Osteocyte (in vitro differentiated cells): ENCODE results near the gene SMNDC1. TPM values are rescaled to one million over a fixed set of nuclear protein-coding genes. Genes with fewer than 3 reads are reported as not detected.

Experiments used
- DNase-seq: peaks from one replicate; pipeline ENCODE4 v3.0.0; 2021; ENCODE audit warnings: mixed read lengths; ENCODE audit not compliant: unreplicated experiment; ENCODE audit errors: extremely low spot score
- H3K27ac Mint-ChIP-seq: one replicate; pipeline ENCODE4 v1.8.0; 2021; ENCODE audit warnings: mild to moderate bottlenecking, mixed read lengths; ENCODE audit not compliant: unreplicated experiment
- H3K27me3 Mint-ChIP-seq: one replicate; pipeline ENCODE4 v1.8.0; 2021; ENCODE audit warnings: mixed read lengths; ENCODE audit not compliant: unreplicated experiment
- H3K36me3 Mint-ChIP-seq: one replicate; pipeline ENCODE4 v1.8.0; 2021; ENCODE audit warnings: mixed read lengths; ENCODE audit not compliant: unreplicated experiment
- H3K4me1 Mint-ChIP-seq: one replicate; pipeline ENCODE4 v1.8.0; 2021; ENCODE audit warnings: mixed read lengths; ENCODE audit not compliant: unreplicated experiment
- H3K4me3 Mint-ChIP-seq: one replicate; pipeline ENCODE4 v1.8.0; 2021; ENCODE audit warnings: mild to moderate bottlenecking, moderate library complexity, mixed read lengths; ENCODE audit not compliant: unreplicated experiment
- H3K9me3 Mint-ChIP-seq: one replicate; pipeline ENCODE4 v1.8.0; 2021; ENCODE audit warnings: mixed read lengths; ENCODE audit not compliant: unreplicated experiment
- total RNA-seq: library from RNA; stranded (reverse); gene quantifications from 2 replicates; pipeline ENCODE4 v1.2.1, GENCODE V29; 2021
- TF ChIP-seq, protein P1 (sequence below): fragments of 200-600 bp; sonication (generic); IDR thresholded peaks from 2 replicates; pipeline ENCODE4 v1.5.0; 2021; ENCODE audit warnings: antibody characterized with exemption, mild to moderate bottlenecking, moderate library complexity

The SMNDC1 gene
- total RNA-seq, 1 donor from 2014 or later = 31.7 TPM

DNA sequence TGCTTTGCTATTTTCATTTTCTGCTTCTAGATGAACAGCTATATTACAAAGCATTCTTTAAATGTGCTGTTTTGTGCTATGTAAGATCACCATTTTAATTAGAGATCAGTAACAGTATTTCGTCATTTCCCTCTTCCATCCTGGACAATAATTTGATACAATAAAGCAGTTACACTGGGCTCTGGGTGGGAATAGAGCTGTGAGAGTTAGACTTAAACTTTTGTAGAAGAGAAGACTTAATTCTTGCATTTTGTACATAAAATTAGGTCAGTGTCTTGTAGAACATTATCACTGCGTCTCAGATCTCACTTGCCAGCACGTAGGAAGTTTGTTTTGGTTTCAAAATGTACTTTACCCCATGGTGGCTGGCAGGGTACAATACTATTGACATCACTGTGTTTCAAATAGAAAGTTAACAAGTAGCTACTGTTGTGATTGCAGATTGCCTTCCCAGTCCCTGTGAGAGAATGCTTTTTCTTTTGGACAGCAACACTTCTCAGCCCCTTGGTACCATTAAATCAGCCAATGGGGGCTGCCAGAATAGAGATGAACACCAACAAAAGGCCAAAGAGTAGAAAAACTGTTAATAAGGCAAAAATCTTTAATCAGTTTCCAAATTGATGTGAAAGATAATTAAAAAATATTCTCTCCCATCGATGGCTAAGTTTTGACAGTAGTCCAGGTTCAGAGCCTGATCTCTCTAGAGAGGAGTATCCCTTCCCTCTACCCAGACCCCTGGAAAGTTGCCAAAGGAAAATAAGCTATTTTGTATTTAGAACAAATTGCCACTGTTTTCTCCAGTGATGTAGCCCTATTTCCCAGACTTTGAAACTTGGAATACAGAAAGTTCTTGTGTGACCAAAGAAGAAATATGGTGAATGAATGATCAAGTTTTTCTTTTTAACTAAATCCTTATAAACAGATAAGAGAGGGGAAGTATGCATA is 35.1 kb downstream of the SMNDC1 start:
- peak overlapping the region; percentile 29 for H3K27ac Mint-ChIP-seq
- H3K36me3 Mint-ChIP-seq = no peaks in the 10 kb centered on the region
- no peak for DNase-seq
- no peaks in the 10 kb centered on the region for H3K27me3 Mint-ChIP-seq
- TF ChIP-seq, protein P1, sequence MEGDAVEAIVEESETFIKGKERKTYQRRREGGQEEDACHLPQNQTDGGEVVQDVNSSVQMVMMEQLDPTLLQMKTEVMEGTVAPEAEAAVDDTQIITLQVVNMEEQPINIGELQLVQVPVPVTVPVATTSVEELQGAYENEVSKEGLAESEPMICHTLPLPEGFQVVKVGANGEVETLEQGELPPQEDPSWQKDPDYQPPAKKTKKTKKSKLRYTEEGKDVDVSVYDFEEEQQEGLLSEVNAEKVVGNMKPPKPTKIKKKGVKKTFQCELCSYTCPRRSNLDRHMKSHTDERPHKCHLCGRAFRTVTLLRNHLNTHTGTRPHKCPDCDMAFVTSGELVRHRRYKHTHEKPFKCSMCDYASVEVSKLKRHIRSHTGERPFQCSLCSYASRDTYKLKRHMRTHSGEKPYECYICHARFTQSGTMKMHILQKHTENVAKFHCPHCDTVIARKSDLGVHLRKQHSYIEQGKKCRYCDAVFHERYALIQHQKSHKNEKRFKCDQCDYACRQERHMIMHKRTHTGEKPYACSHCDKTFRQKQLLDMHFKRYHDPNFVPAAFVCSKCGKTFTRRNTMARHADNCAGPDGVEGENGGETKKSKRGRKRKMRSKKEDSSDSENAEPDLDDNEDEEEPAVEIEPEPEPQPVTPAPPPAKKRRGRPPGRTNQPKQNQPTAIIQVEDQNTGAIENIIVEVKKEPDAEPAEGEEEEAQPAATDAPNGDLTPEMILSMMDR = no peak
- no peaks in the 10 kb centered on the region for H3K9me3 Mint-ChIP-seq
- H3K4me3 Mint-ChIP-seq = no peak overlapping the region
- peaks cover 31% of the 10 kb centered on the region for H3K4me1 Mint-ChIP-seq

DNA sequence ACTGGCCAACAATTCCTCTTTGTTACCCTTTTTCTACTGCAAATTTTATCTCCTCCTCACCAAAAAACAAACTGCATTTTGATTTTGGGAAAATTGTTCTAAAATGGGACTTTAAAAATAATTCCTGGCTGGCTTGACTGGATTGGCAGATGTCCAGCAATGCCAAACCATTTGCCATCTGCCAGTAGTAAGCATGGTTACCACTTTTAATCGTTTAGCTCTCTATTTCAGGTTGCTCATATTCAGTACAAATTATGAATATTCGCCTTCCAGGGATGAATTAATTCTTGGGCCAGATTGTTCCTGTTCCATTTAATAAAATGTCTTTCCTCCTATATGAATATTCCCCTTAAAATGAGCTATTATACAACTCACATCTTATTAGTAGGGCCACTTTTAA is 35.7 kb downstream of the SMNDC1 start:
- no peak for DNase-seq
- no peak overlapping the region for H3K27ac Mint-ChIP-seq
- no peaks in the 10 kb centered on the region for H3K9me3 Mint-ChIP-seq
- TF ChIP-seq, protein P1 = no peak
- H3K36me3 Mint-ChIP-seq = no peaks in the 10 kb centered on the region
- H3K4me3 Mint-ChIP-seq = no peak overlapping the region
- peaks cover 25% of the 10 kb centered on the region for H3K4me1 Mint-ChIP-seq
- H3K27me3 Mint-ChIP-seq = no peaks in the 10 kb centered on the region

- H3K27me3 Mint-ChIP-seq = no peaks in the 10 kb centered on the region
- H3K36me3 Mint-ChIP-seq = peaks cover 2% of the 10 kb centered on the region
- no peaks in the 10 kb centered on the region for H3K9me3 Mint-ChIP-seq
- TF ChIP-seq, protein P1 = no peak
- H3K27ac Mint-ChIP-seq = no peak overlapping the region
- H3K4me1 Mint-ChIP-seq = peaks cover 26% of the 10 kb centered on the region
- no peak overlapping the region for H3K4me3 Mint-ChIP-seq
- DNase-seq = no peak
These were observed 36.3 kb downstream of the SMNDC1 start for GRCh38 chr10:110268442-110268841.

DNA sequence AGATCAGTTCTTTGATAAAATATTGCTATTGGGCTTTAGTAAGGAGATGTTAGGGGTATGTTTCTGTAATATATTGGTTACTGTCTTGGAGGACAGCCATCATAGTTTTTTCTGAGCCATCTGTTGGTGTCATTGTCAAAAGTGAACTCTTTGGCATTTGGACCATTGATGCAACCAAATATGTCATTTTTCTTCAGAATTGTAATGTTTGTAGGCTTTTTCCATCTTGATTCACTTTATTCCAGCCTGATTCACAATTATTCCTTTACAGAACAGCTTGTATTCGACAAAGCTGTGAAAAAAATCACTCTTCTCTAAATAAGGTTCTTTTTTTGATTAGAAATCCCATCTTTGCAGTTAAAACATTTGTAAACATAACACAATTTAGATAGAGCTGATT is 37.4 kb downstream of the SMNDC1 start:
- H3K36me3 Mint-ChIP-seq = peaks cover 2% of the 10 kb centered on the region
- H3K9me3 Mint-ChIP-seq = no peaks in the 10 kb centered on the region
- DNase-seq = no peak
- TF ChIP-seq, protein P1 = no peak
- H3K4me1 Mint-ChIP-seq = peaks cover 35% of the 10 kb centered on the region
- H3K27ac Mint-ChIP-seq = no peak overlapping the region
- H3K27me3 Mint-ChIP-seq = no peaks in the 10 kb centered on the region
- no peak overlapping the region for H3K4me3 Mint-ChIP-seq

DNA sequence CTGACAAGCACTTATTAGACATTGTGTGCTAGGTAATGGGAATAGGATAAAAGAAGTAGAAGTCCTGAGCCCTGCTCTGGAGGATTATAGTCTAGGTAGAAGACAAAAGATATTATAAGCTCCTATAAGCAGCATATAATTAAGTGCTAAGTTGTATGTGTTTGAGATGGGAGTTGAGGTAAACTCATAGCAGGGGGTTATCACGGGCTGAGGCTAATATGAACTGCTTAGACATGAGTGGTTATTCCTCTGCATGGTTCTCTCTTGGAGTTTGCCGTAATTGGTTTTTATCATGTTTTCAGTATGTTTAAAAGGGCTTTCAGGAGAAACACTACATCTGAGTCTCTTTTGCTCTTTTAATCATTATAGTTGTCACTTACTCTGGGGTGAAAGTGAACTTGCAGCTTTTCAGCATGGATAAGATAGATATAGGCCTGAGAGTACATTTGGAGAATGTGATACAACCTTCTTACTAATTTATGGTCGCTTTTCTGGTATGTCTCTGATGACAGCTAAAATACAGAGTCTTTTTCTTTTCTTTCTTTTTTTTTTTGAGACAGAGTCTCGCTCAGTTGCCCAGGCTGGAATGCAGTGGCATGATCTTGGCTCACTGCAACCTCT is 39.0 kb downstream of the SMNDC1 start:
- Mint-ChIP-seq H3K9me3 (no peaks in the 10 kb centered on the region), H3K4me1 (peaks cover 36% of the 10 kb centered on the region)
- DNase-seq = no peak

More for the DNA sequence above, 39.0 kb downstream of the SMNDC1 start:
- Mint-ChIP-seq H3K36me3 (peaks cover 2% of the 10 kb centered on the region), H3K27ac (no peak overlapping the region), H3K4me3 (no peak overlapping the region), H3K27me3 (no peaks in the 10 kb centered on the region)
- TF ChIP-seq, protein P1 = no peak
